WTC11 (cell line): Measurements from ENCODE around the gene FDXR. TPM values are rescaled to one million over a fixed set of nuclear protein-coding genes. Genes with fewer than 3 reads are reported as not detected.

ENCODE experiments used
- ATAC-seq: fragments of 200-7000 bp; cut with Tn5 transposase; 2 replicates; pipeline ENCODE4 v1.10.0; 2021; ENCODE audit warnings: mild to moderate bottlenecking, moderate library complexity
- CTCF ChIA-PET: fragments of 300-600 bp; sonication (Branson Sonifier 250); formaldehyde crosslinking; loops from one replicate; lab custom pipeline; 2021; ENCODE audit warnings: antibody characterized with exemption; lab: Charles Lee
- POLR2A ChIA-PET: fragments of 350-600 bp; sonication (Branson Sonifier 250); formaldehyde crosslinking; loops from one replicate; lab custom pipeline; 2021; ENCODE audit warnings: antibody characterized with exemption; lab: Charles Lee
- DNase-seq: peaks from one replicate; pipeline ENCODE4 v3.0.0; 2021; ENCODE audit warnings: low spot score
- H3K27ac Mint-ChIP-seq: 2 replicates; pipeline ENCODE4 v1.8.0; 2021; ENCODE audit warnings: mixed read lengths
- H3K27me3 Mint-ChIP-seq: 2 replicates; pipeline ENCODE4 v1.8.0; 2021; ENCODE audit warnings: low read depth, mild to moderate bottlenecking, moderate library complexity, mixed read lengths
- H3K36me3 Mint-ChIP-seq: 2 replicates; pipeline ENCODE4 v1.8.0; 2021; ENCODE audit warnings: mixed read lengths
- H3K4me1 Mint-ChIP-seq: 2 replicates; pipeline ENCODE4 v1.8.0; 2022; ENCODE audit warnings: mixed read lengths
- H3K4me3 Mint-ChIP-seq: 2 replicates; pipeline ENCODE4 v1.8.0; 2021; ENCODE audit warnings: mild to moderate bottlenecking, moderate library complexity, mixed read lengths
- H3K9me3 Mint-ChIP-seq: 2 replicates; pipeline ENCODE4 v1.8.0; 2021; ENCODE audit warnings: mixed read lengths
- JUN ChIP-seq: sonication (generic); formaldehyde crosslinking; IDR thresholded peaks from 2 replicates; pipeline ENCODE4 v1.8.0; 2023; ENCODE audit warnings: mild to moderate bottlenecking, missing genetic modification reagents
- NFYB ChIP-seq: sonication (generic); formaldehyde crosslinking; conservative IDR thresholded peaks from 2 replicates; pipeline ENCODE4 v1.8.0; 2022; ENCODE audit warnings: low read depth, missing genetic modification reagents
- NR1H2 ChIP-seq: sonication (generic); formaldehyde crosslinking; IDR thresholded peaks from 2 replicates; pipeline ENCODE4 v1.9.0; 2021; ENCODE audit warnings: mild to moderate bottlenecking, moderate library complexity, missing genetic modification reagents
- PRRX2 ChIP-seq: fragments of 250-450 bp; sonication (Bioruptor Pico); IDR thresholded peaks from 2 replicates; pipeline ENCODE4 v1.8.0; 2021; ENCODE audit warnings: mild to moderate bottlenecking
- RELA ChIP-seq: sonication (generic); formaldehyde crosslinking; IDR thresholded peaks from 2 replicates; pipeline ENCODE4 v1.8.1; 2022; ENCODE audit warnings: missing genetic modification reagents, mild to moderate bottlenecking, borderline replicate concordance
- RORB ChIP-seq: fragments of 250-450 bp; sonication (Bioruptor Pico); IDR thresholded peaks from 2 replicates; pipeline ENCODE4 v1.9.0; 2021; ENCODE audit warnings: mild to moderate bottlenecking
- SMAD3 ChIP-seq: sonication (generic); formaldehyde crosslinking; IDR thresholded peaks from 2 replicates; pipeline ENCODE4 v1.8.0; 2022; ENCODE audit warnings: missing genetic modification reagents, mild to moderate bottlenecking, borderline replicate concordance
- TCF7 ChIP-seq: sonication (generic); formaldehyde crosslinking; IDR thresholded peaks from 2 replicates; pipeline ENCODE4 v1.8.0; 2022; ENCODE audit warnings: mild to moderate bottlenecking, low read depth, missing genetic modification reagents, moderate library complexity
- total RNA-seq: library from RNA; stranded (reverse); gene quantifications from 3 replicates; pipeline ENCODE4 v1.2.3, GENCODE V29; 2021
- TF ChIP-seq, protein P1 (sequence below): sonication (generic); formaldehyde crosslinking; IDR thresholded peaks from 2 replicates; pipeline ENCODE4 v1.8.0; 2023; ENCODE audit warnings: missing genetic modification reagents, mild to moderate bottlenecking, borderline replicate concordance
- TF ChIP-seq, protein P2 (sequence below): fragments of 250-450 bp; sonication (Bioruptor Pico); conservative IDR thresholded peaks from 2 replicates; pipeline ENCODE4 v1.9.0; 2021; ENCODE audit warnings: mild to moderate bottlenecking
- TF ChIP-seq, protein P3 (sequence below): fragments of 250-450 bp; sonication (Bioruptor Pico); IDR thresholded peaks from 2 replicates; pipeline ENCODE4 v1.8.0; 2021; ENCODE audit warnings: mild to moderate bottlenecking
- TF ChIP-seq, protein P4 (sequence below): sonication (generic); formaldehyde crosslinking; IDR thresholded peaks from 2 replicates; pipeline ENCODE4 v1.8.0; 2022; ENCODE audit warnings: missing genetic modification reagents
- TF ChIP-seq, protein P5 (sequence below): sonication (generic); formaldehyde crosslinking; conservative IDR thresholded peaks from 2 replicates; pipeline ENCODE4 v1.8.1; 2023; ENCODE audit warnings: mild to moderate bottlenecking, low read depth, missing genetic modification reagents, moderate library complexity
- TF ChIP-seq, protein P6 (sequence below): sonication (generic); formaldehyde crosslinking; conservative IDR thresholded peaks from 2 replicates; pipeline ENCODE4 v1.8.1; 2022; ENCODE audit warnings: mild to moderate bottlenecking, missing genetic modification reagents
- TF ChIP-seq, protein P7 (sequence below): sonication (generic); formaldehyde crosslinking; IDR thresholded peaks from 2 replicates; pipeline ENCODE4 v1.8.0; 2023; ENCODE audit warnings: missing genetic modification reagents

Gene FDXR
- total RNA-seq, 1 experiment from 2014 or later, result 52.8 TPM

DNA sequence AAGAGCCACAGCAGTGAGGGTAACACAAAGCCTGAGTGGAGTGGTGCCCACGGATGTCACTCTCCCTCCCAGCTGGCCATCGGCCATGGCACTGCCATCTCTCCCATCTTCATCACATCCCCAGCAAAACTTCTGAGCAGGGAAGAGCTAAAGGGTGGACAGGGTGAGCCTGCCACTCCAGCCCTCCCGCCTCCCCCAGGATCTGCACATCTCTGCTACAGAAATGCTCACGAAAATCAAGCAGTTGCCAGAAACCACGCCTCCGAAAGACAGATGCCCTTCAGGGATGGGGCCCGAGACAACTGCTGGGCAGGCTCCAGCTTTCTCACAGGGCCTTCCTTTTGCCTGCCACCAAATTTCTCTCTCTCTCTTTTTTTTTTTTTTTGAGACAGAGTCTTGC, 16.7 kb downstream of the FDXR start (continued):
- TF ChIP-seq, protein P1, sequence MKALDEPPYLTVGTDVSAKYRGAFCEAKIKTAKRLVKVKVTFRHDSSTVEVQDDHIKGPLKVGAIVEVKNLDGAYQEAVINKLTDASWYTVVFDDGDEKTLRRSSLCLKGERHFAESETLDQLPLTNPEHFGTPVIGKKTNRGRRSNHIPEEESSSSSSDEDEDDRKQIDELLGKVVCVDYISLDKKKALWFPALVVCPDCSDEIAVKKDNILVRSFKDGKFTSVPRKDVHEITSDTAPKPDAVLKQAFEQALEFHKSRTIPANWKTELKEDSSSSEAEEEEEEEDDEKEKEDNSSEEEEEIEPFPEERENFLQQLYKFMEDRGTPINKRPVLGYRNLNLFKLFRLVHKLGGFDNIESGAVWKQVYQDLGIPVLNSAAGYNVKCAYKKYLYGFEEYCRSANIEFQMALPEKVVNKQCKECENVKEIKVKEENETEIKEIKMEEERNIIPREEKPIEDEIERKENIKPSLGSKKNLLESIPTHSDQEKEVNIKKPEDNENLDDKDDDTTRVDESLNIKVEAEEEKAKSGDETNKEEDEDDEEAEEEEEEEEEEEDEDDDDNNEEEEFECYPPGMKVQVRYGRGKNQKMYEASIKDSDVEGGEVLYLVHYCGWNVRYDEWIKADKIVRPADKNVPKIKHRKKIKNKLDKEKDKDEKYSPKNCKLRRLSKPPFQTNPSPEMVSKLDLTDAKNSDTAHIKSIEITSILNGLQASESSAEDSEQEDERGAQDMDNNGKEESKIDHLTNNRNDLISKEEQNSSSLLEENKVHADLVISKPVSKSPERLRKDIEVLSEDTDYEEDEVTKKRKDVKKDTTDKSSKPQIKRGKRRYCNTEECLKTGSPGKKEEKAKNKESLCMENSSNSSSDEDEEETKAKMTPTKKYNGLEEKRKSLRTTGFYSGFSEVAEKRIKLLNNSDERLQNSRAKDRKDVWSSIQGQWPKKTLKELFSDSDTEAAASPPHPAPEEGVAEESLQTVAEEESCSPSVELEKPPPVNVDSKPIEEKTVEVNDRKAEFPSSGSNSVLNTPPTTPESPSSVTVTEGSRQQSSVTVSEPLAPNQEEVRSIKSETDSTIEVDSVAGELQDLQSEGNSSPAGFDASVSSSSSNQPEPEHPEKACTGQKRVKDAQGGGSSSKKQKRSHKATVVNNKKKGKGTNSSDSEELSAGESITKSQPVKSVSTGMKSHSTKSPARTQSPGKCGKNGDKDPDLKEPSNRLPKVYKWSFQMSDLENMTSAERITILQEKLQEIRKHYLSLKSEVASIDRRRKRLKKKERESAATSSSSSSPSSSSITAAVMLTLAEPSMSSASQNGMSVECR (CRISPR knock-in tag), result no peak
- no peak for TF ChIP-seq JUN (CRISPR knock-in tag)
- TF ChIP-seq, protein P2, sequence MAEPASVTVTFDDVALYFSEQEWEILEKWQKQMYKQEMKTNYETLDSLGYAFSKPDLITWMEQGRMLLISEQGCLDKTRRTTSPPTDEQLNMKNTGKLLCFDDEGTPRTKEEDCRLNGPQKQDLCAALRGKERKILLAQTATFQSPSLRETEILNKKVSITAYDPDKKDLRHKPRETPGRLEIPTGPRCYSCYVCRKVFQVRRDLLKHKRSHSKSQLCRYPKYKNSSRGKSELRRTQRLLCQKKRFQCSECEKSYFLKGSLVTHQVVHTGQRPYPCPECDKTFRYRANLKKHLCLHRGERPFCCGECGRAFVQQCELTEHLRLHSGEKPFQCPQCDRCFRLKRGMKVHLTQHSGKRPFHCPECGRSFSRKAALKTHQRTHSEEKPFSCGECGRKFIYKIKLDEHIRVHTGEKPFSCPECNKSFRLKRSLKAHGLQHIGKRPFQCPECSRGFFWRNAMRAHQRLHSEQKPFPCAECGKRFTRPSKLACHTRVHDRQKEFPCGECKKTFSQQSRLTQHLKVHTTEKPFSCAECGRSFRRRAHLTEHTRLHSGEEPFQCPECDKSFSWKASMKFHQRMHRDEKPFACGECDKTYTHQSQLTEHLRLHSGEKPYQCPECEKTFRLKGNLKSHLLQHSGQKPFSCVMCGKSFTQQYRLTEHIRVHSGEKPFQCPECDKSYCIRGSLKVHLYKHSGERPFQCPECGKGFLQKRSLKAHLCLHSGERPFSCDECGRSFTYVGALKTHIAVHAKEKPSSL (CRISPR knock-in tag), result no peak
- TF ChIP-seq, protein P3, sequence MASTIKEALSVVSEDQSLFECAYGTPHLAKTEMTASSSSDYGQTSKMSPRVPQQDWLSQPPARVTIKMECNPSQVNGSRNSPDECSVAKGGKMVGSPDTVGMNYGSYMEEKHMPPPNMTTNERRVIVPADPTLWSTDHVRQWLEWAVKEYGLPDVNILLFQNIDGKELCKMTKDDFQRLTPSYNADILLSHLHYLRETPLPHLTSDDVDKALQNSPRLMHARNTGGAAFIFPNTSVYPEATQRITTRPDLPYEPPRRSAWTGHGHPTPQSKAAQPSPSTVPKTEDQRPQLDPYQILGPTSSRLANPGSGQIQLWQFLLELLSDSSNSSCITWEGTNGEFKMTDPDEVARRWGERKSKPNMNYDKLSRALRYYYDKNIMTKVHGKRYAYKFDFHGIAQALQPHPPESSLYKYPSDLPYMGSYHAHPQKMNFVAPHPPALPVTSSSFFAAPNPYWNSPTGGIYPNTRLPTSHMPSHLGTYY (CRISPR knock-in tag), result no peak

DNA sequence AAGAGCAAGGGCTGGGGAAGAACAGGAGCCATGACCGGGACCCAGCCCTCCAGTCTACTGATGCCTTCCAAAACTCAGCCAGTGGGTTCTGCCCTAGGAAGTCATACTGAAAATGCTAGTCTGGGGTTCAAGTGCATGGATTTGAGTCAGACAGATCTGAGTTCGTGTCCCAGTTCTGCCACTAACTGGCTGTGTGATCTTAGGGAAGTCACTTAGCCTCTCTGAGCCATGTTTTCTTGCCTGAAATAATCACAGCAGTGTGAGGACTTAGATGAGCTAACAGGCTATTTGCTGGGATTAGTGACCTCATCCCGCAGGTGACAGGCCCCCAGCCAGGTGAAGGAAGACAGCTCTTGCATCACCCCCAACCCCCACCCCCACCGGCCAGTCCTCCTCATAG, 17.5 kb downstream of the FDXR start:
- H3K27ac Mint-ChIP-seq, result no peak overlapping the region
- no peak overlapping the region for H3K4me3 Mint-ChIP-seq
- CTCF ChIA-PET, result interaction anchor here (0.7 to 14.0 kb wide), 9 partner anchors 7 to 108 kb away, joined by 3 to 347 read pairs (median 4); no protein-coding TSS in a partner anchor
- ATAC-seq (no peak), DNase-seq (no peak)
- H3K9me3 Mint-ChIP-seq, result no peaks in the 10 kb centered on the region
- TF ChIP-seq NFYB (CRISPR knock-in tag) (no peak), NR1H2 (CRISPR knock-in tag) (no peak), TCF7 (no peak)
- TF ChIP-seq, protein P4, sequence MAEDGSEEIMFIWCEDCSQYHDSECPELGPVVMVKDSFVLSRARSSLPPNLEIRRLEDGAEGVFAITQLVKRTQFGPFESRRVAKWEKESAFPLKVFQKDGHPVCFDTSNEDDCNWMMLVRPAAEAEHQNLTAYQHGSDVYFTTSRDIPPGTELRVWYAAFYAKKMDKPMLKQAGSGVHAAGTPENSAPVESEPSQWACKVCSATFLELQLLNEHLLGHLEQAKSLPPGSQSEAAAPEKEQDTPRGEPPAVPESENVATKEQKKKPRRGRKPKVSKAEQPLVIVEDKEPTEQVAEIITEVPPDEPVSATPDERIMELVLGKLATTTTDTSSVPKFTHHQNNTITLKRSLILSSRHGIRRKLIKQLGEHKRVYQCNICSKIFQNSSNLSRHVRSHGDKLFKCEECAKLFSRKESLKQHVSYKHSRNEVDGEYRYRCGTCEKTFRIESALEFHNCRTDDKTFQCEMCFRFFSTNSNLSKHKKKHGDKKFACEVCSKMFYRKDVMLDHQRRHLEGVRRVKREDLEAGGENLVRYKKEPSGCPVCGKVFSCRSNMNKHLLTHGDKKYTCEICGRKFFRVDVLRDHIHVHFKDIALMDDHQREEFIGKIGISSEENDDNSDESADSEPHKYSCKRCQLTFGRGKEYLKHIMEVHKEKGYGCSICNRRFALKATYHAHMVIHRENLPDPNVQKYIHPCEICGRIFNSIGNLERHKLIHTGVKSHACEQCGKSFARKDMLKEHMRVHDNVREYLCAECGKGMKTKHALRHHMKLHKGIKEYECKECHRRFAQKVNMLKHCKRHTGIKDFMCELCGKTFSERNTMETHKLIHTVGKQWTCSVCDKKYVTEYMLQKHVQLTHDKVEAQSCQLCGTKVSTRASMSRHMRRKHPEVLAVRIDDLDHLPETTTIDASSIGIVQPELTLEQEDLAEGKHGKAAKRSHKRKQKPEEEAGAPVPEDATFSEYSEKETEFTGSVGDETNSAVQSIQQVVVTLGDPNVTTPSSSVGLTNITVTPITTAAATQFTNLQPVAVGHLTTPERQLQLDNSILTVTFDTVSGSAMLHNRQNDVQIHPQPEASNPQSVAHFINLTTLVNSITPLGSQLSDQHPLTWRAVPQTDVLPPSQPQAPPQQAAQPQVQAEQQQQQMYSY, result no peak
- TF ChIP-seq, all 79 proteins: peak for 0
- Mint-ChIP-seq H3K4me1 (peaks cover 12% of the 10 kb centered on the region), H3K27me3 (peaks cover 93% of the 10 kb centered on the region), H3K36me3 (no peaks in the 10 kb centered on the region)
- POLR2A ChIA-PET, result no interaction called here

DNA sequence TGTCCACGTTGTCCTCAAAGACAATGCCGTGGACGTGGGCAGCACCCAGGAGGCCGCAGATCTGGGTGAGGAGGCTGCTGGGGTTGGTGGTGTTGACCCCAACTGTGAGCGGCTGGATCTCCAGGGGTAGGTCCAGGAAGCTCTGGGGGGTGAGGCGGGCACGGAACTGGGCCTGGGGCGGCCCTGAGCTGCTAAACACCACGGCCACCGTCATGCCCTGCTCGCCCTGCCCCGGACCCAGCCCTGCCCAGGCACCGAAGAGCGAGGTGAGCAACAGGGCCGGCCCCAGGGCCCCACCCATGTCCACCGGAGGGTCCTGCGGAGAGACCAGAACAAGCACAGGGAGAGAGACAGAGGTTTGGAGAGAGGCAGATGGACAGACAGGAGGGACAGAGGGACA, 18.0 kb downstream of the FDXR start:
- ChIA-PET POLR2A (interaction anchor here (0.7 kb wide), 1 partner anchor 169 kb away, joined by 3 read pairs; no protein-coding TSS in a partner anchor), CTCF (interaction anchor here (1.0 to 14.0 kb wide), 6 partner anchors 6 to 108 kb away, joined by 3 to 347 read pairs (median 6); no protein-coding TSS in a partner anchor)
- no peak for TF ChIP-seq SMAD3
- TF ChIP-seq, protein P5, sequence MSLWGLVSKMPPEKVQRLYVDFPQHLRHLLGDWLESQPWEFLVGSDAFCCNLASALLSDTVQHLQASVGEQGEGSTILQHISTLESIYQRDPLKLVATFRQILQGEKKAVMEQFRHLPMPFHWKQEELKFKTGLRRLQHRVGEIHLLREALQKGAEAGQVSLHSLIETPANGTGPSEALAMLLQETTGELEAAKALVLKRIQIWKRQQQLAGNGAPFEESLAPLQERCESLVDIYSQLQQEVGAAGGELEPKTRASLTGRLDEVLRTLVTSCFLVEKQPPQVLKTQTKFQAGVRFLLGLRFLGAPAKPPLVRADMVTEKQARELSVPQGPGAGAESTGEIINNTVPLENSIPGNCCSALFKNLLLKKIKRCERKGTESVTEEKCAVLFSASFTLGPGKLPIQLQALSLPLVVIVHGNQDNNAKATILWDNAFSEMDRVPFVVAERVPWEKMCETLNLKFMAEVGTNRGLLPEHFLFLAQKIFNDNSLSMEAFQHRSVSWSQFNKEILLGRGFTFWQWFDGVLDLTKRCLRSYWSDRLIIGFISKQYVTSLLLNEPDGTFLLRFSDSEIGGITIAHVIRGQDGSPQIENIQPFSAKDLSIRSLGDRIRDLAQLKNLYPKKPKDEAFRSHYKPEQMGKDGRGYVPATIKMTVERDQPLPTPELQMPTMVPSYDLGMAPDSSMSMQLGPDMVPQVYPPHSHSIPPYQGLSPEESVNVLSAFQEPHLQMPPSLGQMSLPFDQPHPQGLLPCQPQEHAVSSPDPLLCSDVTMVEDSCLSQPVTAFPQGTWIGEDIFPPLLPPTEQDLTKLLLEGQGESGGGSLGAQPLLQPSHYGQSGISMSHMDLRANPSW, result no peak
- TF ChIP-seq RORB (CRISPR knock-in tag), result no peak
- no peak for TF ChIP-seq PRRX2 (CRISPR knock-in tag)
- TF ChIP-seq, protein P6, sequence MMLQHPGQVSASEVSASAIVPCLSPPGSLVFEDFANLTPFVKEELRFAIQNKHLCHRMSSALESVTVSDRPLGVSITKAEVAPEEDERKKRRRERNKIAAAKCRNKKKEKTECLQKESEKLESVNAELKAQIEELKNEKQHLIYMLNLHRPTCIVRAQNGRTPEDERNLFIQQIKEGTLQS (CRISPR knock-in tag), result no peak
- TF ChIP-seq RELA (CRISPR knock-in tag), result no peak
- TF ChIP-seq, protein P7, sequence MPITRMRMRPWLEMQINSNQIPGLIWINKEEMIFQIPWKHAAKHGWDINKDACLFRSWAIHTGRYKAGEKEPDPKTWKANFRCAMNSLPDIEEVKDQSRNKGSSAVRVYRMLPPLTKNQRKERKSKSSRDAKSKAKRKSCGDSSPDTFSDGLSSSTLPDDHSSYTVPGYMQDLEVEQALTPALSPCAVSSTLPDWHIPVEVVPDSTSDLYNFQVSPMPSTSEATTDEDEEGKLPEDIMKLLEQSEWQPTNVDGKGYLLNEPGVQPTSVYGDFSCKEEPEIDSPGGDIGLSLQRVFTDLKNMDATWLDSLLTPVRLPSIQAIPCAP (CRISPR knock-in tag), result no peak

More for the DNA sequence above, 18.0 kb downstream of the FDXR start:
- Mint-ChIP-seq H3K4me1 (peaks cover 12% of the 10 kb centered on the region), H3K27me3 (peaks cover 93% of the 10 kb centered on the region), H3K4me3 (no peak overlapping the region), H3K36me3 (no peaks in the 10 kb centered on the region), H3K27ac (no peak overlapping the region), H3K9me3 (no peaks in the 10 kb centered on the region)
- DNase-seq, result no peak
- ATAC-seq, result no peak
